H1 (cell line): Measurements from ENCODE around the gene HOMER2. TPM values are rescaled to one million over a fixed set of nuclear protein-coding genes. Genes with fewer than 3 reads are reported as not detected.

Experiments used
- BCL11A ChIP-seq, 2 experiments: IDR thresholded peaks; one replicate each; pipeline ENCODE4 v1.6.1; 2011; ENCODE audit warnings: low read depth in 2 of 2, low read length in 2 of 2, mild to moderate bottlenecking in 2 of 2
- JUN ChIP-seq: IDR thresholded peaks from 2 replicates; pipeline ENCODE4 v1.6.1; 2011; ENCODE audit warnings: low read depth, mild to moderate bottlenecking, improper control_type of control experiment, low read length
- polyA plus RNA-seq, 7 experiments: library from polyadenylated mRNA; depleted of rRNA in 3 of 7; stranded (reverse) in 5 of 7; unstranded in 2 of 7; fragments of >200 nt in 5 of 7; fragments of 200-250 nt in 2 of 7; gene quantifications; 1 replicate in 5 of 7; 2 replicates in 1 of 7; 4 replicates in 1 of 7; pipeline versions ENCODE4 v1.2.1 to v1.2.3, GENCODE V29; 2011 to 2013; ENCODE audit warnings: missing spikeins in 2 of 7, mixed read lengths in 2 of 7
- total RNA-seq: library from RNA; stranded (reverse); fragmentation: NEBNext Ultra II Directional; extraction: Animal tissue kit (Norgen Biotek cat#: 25700); gene quantifications from 2 replicates; pipeline ENCODE4 v1.2.1, GENCODE V29; 2021

Gene HOMER2
- total and polyA plus RNA-seq, 2 of the 8 experiments (the other 6 are each of a cell fraction or from before 2014, with no cell fraction given) = 12.5 to 27.6 TPM

DNA sequence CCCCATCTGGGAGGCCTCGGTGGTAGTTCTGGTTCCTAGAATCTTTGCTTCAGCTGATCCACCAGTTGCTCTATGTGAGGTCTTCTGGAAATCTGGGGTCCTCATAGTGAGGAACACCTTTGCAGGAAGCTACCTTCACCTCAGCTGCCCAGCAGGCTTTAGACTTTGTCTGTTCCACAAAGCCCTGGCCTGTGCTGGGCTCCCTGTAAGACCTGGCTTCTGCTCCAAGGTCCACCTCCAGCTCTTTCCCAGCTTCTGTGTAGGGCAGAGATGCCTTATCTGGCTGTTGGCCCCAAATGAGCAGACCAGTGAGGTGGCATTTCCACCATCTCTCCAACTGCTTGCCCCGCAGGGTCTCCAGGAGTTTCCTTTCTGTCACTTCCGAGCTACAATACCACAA is 8.2 kb upstream of the HOMER2 start (continued):
- TF ChIP-seq BCL11A (IDR thresholded peaks at IDR 0.05; ENCODE audit: low read depth in 2 of 2, low read length in 2 of 2) (no peak), JUN (no peak)
